GM18868 (cell line): ENCODE results near the gene PSMG1.
"Not testable (repeated sequence)": the region's sequence is repeated elsewhere in the genome, so short reads cannot be mapped to it uniquely, and the experiment has no call there.

Source experiments
- ATAC-seq: cut with Tn5 transposase; IDR thresholded peaks from one replicate; pipeline ENCODE4 v1.9.1; 2021; ENCODE audit warnings: mild to moderate bottlenecking, moderate library complexity; ENCODE audit not compliant: unreplicated experiment

PSMG1 gene, protein sequence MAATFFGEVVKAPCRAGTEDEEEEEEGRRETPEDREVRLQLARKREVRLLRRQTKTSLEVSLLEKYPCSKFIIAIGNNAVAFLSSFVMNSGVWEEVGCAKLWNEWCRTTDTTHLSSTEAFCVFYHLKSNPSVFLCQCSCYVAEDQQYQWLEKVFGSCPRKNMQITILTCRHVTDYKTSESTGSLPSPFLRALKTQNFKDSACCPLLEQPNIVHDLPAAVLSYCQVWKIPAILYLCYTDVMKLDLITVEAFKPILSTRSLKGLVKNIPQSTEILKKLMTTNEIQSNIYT

DNA sequence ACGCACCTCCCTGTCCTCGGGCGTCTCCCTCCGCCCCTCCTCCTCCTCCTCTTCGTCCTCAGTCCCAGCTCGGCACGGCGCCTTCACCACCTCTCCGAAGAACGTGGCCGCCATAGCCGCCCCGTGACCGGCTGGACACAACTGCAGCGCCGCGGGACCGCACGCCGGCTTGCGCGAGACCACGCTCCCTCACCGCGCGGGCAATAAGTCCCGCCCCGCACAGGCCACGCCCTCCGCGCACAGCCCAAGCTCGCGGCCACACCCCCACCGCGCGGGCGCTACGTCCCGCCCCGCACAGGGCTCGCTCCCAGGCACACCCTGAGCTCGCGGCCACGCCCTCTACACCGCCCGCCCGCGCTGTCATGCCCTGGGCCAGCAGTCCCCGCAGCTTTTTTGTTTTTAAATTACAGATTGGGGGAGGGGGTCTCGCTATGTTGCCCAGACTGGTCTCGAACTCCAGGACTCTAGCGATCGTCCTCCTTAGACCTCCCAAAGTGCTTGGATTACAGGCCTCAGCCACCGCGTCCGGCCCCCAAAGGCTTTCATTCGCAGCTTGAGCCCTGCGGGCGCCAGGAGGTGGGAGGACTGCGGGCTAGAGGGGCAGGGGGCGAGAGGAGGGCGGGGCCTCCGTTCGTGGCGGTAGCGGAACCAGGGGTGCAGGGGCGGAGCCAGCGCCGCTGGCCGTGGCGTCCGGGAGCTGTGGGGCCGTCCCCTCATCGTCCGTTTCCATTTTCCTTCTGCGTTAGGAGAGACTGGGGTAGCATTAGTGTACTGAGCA is at the start of gene PSMG1:
PSMG1 (minus strand) TSS at position 180 of the 778 bp plus-strand sequence; CDS start at position 114, 66 bp downstream.
- ATAC-seq = peak; percentile 87

GRCh38 chr21:39232861-39233291 is 49.6 kb upstream of the PSMG1 start:
- ATAC-seq = no peak

DNA sequence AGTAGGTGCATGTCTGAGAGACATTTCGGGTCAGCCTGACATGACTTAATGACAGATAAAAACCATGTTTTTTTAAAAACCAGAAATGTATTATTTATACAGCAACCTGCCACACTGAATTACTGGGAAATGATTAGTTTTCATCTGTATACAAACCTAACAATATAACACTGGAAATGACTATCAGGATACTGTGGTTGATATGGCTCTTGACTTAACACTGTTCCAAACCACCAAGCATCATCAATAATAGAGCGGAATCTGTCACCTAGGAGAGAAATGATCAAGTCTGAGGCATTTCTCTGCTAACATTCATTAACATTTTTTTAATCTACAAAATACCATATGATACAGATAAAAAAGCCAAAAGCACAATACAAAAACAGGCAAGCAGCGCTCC is 41.7 kb upstream of the PSMG1 start:
- ATAC-seq = no peak

GRCh38 chr21:39221997-39222486 is 38.8 kb upstream of the PSMG1 start:
- no peak for ATAC-seq

- no peak for ATAC-seq
These were observed 38.2 kb upstream of the PSMG1 start for GRCh38 chr21:39221282-39221996.

DNA sequence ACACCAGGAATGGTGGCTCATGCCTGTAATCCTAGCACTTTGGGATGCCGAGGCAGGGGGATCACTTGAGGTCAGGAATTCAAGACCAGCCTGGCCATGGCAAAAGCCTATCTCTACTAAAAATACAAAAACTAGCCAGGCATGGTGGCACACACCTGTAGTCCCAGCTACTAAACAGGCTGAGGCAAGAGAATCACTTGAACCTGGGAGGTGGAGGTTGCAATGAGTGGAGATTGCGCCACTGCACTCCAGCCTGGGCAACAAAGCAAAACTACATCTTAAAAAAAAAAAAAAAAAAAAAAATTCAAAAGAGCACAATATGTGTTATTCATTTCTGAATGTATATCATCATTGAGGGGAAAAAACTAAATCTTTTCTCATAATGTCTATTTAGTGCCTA is 37.6 kb upstream of the PSMG1 start:
- not testable (repeated sequence) for ATAC-seq

DNA sequence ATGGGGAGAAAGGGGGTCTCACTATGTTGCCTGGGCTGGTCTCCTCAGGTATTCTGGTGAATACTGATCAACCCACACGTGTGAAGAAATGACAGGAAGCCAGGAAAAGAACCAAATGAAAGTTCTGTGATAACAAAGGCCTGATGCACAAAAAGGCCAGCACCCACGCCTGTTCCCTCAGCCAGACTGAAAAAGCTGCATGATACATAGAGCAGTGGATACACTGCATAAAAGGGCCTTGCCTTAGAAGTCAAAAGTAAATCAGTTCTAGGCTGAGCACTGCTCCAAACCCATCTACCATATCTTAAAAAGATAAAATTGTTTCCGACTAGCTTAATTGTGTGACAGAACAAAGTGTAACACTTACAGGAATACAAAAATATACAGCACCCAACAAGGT is 36.9 kb upstream of the PSMG1 start:
- no peak for ATAC-seq

DNA sequence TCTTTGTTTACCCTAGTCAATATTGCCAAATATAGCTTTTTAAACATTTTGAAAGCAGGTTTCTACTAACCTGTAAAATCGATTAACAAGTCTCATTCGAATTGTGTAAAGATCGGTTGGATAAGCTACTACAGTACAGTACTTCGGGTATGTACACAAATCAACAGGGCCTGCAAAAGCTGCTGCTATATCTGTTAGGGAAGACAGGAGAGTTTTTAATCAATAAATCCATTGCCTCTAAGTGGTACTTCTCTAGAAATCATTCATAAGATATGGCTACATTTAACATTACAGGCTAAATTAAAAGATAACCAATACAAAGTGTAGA is 34.8 kb upstream of the PSMG1 start:
- no peak for ATAC-seq

- no peak for ATAC-seq
These were observed 34.3 kb upstream of the PSMG1 start for GRCh38 chr21:39217356-39218081.

GRCh38 chr21:39216290-39216689 is 33.0 kb upstream of the PSMG1 start:
- no peak for ATAC-seq

DNA sequence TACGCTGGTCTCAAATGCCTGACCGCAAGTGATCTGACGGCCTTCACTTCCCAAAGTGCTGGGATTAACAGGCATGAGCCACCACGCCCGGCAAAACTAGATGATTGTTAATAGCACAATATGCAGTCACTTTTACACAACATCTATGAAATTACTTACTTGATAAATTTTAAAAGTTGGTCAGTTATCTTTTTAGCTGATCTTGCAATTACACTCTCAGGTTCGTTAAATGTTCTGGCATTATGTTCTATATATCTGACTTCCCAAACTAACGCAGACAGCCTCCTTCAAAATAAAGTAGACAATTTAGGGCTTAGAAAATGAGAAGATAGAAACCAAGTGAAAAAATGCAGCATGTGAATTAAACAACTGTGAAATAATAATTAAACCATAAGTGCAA is 31.8 kb upstream of the PSMG1 start:
- ATAC-seq = no peak

DNA sequence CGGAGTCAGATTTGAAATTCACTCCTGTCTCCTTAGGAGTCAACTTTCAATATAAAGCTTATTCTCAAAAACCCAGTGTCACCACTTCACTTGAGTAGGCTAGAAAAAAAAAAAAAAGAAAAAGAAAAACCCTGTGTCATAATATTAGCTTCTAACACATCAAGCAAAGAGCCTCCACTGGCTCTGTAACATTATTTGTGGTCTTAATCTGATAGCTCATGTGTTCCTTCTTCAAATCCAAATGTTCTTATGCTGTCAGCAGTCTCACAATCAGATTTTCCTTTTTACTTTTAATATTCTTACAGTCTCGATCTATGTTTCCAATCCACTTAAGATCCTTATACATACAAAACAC is 26.1 kb upstream of the PSMG1 start:
- ATAC-seq = no peak

GRCh38 chr21:39208624-39209333 is 25.5 kb upstream of the PSMG1 start:
- no peak for ATAC-seq

DNA sequence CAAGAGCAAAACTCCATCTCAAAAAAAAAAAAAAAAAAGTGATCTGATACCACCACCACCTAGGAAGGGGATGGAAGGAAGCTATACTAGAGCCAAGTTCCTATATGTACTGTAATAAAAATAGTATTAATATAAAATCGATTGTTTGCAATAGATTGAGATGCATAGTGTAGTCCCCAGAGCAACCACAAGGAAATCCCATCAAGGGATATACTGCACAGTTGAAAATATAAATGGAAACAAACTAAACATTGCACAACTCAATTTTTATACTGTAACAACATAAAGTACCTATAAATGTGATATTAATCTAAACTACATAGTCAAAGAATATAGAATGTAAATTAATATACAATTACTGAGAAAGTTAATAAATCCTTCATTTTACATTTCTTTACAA is 20.9 kb upstream of the PSMG1 start:
- no peak for ATAC-seq

DNA sequence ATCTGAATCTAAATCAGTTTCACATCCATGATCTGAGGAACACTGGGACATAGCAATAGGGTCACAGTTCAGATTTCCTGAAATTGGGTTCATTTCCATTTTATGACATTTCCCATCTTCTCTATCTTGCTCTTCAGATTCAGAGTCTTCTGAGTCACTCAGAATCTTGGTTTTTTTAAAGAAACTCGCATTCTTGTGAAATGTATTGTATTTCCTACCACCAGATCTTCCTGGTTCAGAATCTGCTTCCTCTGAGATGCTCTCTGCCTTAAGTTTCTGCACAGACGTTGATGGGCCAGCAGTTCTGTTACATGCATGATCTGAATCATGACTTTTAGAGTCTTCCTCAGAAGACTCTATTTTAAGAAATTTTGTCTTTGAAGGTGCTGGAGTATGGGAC is 15.5 kb upstream of the PSMG1 start:
- ATAC-seq = no peak

- ATAC-seq = no peak
These were observed 14.4 kb upstream of the PSMG1 start for GRCh38 chr21:39197448-39198233.

GRCh38 chr21:39196838-39197237 is 13.6 kb upstream of the PSMG1 start:
- ATAC-seq = no peak

DNA sequence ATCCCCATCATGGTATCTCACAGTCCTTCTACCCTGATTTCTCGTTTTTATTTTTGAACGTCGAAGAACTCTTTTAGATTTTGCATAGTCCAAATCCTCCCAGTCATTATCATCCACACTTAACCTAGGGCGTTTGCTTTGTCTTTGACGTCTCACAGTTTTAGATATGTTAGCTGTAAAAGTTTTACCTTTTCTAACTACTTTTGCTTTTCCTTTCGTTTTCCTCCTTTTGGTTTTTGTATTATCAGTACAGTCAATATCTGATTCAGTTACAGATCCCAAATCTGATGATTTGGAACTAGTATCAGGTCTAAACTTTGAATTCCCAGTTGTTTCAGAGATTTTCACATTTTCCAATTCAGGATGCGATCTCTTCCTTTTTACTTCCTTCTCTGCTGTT is 13.1 kb upstream of the PSMG1 start:
- ATAC-seq = no peak

DNA sequence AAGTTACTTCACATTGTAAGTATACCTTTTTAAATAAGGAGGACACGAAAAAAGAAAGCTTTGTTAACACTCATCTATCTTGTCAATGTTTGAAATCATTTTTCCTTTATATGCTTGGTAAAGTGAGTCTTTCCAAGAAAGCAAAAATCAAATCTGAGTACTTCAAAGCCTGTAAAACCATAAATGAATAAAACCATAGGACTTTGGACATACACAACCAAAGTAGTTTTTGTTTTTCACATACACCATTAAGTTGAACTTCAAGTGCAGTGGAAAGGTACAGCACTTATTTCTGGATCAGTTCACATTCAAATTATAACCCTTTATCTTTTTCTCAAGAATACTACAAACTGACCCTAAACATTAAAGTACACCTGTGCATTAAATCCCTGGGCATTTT is 10.1 kb upstream of the PSMG1 start:
- no peak for ATAC-seq
